ENCODE data around the gene ZNF772.
"Not testable (repeated sequence)": the region's sequence is repeated elsewhere in the genome, so short reads cannot be mapped to it uniquely, and the experiment has no call there.

ZNF772 gene

DNA sequence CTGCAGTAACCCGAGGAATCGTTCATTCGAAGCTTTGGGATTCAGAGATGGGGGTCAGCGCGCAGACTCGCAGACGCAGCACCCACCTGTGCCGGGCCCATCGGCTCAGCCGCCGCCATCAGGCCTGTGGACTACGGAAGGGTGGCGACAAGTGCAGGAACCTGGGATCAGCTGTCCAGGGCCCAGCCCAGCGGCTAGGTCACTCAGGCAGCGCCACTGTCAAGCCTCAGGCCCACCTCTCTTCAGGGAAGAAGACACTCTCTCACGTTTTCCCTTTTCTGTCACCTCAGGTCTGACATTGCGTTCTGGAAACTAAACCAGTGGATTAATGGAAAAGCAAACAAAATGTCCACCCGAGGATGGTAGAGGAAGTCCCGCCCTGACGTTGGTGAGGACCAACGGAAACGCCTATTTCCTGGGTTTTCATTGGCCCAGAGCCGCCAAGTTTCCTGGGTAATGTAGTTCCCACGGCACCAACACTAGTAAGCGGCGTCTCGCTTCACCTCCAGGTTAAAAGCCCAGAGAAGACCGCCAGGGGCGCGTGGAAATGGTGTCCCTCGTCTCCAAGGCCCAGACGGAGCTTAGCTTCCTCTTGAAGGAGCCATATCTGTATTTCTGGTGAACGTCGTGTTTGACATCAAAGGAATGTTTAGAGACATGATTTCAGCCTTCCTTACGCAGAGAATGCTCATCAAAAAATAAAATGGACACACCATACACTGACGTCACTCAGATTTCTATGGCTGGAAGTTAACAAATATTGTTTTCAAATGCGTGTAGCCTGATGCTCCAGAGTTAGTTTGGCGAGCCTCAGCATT, at the start of gene ZNF772:
TSS of gene ZNF772 (minus strand) at position 376 of the 818 bp plus-strand sequence. CDS start at position 119, 257 bp downstream.
- peak within 1 kb of the TSS; percentile 64 for H3K9ac ChIP-seq (ENCODE audit: low read depth, low read length)
- no peaks in the 10 kb centered on the region for H3K4me1 ChIP-seq (ENCODE audit: control insufficient read depth, insufficient read depth, low read length)
- peak within 1 kb of the TSS; percentile 78 for H3K4me3 ChIP-seq (ENCODE audit: low read depth, low read length)
- no peaks in the 10 kb centered on the region for H3K27me3 ChIP-seq (ENCODE audit: control insufficient read depth, insufficient read depth, low read length)
- peaks cover 50% of the 10 kb centered on the region for H3K9me3 ChIP-seq (ENCODE audit: control insufficient read depth, insufficient read depth, low read length)
- peak within 1 kb of the TSS; percentile 43 for H3K27ac ChIP-seq (ENCODE audit: low read depth, low read length)
- H3K36me3 ChIP-seq (ENCODE audit: control insufficient read depth, insufficient read depth, low read length): peaks cover 40% of the 10 kb centered on the region

DNA sequence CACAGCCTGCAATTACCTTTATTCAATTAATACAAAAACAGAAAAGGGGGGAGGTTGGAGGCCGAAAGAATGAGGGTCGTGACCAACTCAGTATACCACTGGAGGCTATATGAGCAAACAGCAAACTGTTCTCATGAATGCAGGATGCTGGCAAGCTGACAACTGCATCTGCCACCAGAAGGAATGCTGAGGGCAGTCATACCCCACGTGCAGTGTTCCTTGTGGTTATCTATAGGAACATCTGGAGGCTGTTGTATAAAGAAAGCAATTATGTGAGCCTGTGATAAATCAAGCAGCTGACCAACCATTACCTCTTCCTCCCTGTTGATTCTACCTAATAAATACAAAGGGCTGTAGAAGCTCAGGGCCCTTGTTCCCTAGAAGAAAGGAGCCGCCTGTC, 40.7 kb upstream of the ZNF772 start:
- not testable (repeated sequence) for H3K27ac ChIP-seq (ENCODE audit: low read depth, low read length); H3K27me3 ChIP-seq (ENCODE audit: control insufficient read depth, insufficient read depth, low read length)
- H3K9me3 ChIP-seq (ENCODE audit: control insufficient read depth, insufficient read depth, low read length): peaks cover 32% of the 10 kb centered on the region

DNA sequence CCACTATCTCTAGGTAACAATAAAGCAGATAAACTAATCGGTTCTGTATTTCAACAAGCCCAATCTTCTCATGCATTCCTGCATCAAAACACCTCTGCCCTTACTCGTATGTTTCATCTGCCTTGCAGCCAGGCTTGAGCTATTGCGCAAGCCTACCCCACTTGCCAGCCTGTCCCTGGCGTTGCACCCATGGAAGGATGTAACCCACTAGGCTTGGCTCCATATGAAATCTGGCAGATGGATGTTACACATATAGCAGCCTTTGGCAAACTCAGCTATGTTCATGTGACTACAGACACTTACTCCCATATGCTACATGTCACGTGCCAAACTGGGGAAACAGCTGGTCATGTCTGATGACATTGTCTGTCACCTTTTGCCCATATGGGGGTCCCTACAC, 37.9 kb upstream of the ZNF772 start:
- Histone ChIP-seq H3K27me3 (ENCODE audit: control insufficient read depth, insufficient read depth, low read length) (no peaks in the 10 kb centered on the region), H3K27ac (ENCODE audit: low read depth, low read length) (no peak overlapping the region), H3K9ac (ENCODE audit: low read depth, low read length) (no peak overlapping the region), H3K36me3 (ENCODE audit: control insufficient read depth, insufficient read depth, low read length) (no peaks in the 10 kb centered on the region), H3K4me3 (ENCODE audit: low read depth, low read length) (no peak overlapping the region), H3K9me3 (ENCODE audit: control insufficient read depth, insufficient read depth, low read length) (peaks cover 47% of the 10 kb centered on the region), H3K4me1 (ENCODE audit: control insufficient read depth, insufficient read depth, low read length) (no peaks in the 10 kb centered on the region)

More for the DNA sequence above, 40.7 kb upstream of the ZNF772 start:
- H3K4me1 ChIP-seq (ENCODE audit: control insufficient read depth, insufficient read depth, low read length); H3K4me3 ChIP-seq (ENCODE audit: low read depth, low read length); H3K36me3 ChIP-seq (ENCODE audit: control insufficient read depth, insufficient read depth, low read length); H3K9ac ChIP-seq (ENCODE audit: low read depth, low read length): not testable (repeated sequence)

DNA sequence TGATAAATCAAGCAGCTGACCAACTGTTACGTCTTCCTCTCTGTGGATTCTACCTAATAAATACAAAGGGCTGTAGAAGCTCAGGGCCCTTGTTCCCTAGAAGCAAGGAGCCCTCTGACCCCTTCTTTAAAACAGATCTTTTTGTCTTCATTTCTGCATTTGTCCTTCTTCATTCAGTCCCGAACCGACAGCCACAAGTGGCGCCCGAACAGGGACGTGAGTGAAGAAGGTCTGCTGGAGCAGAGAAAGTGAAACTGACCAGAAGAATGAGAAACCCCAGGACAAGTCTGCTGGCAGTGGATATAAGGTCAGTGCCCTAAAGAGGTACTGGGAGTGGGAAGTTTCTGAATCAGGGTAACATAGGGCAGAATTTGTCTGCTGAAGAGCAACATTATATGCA, 35.5 kb upstream of the ZNF772 start:
- peaks cover 55% of the 10 kb centered on the region for H3K9me3 ChIP-seq (ENCODE audit: control insufficient read depth, insufficient read depth, low read length)
- H3K36me3 ChIP-seq (ENCODE audit: control insufficient read depth, insufficient read depth, low read length): no peaks in the 10 kb centered on the region; the same call in 1 of the 2 replicates
- H3K27ac ChIP-seq (ENCODE audit: low read depth, low read length): no peak overlapping the region

DNA sequence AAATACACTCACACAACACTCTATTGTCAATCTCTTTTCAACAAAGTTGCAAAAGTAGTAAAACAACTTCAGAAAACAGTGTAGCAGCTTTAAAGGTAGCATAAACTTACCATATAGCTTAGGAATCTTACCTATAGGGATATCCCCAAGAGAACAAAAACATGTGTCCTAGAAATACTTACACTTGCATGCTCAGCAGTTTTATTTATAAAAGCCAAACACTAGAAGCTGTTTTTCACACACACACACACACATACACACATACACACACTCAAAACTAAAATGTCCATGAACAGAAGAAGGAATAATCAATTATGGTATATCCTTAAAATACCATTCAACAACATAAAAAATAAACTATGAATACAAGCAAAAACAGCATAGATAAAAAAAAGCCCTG, 34.1 kb upstream of the ZNF772 start:
- Histone ChIP-seq H3K9ac (ENCODE audit: low read depth, low read length) (no peak overlapping the region), H3K27me3 (ENCODE audit: control insufficient read depth, insufficient read depth, low read length) (no peaks in the 10 kb centered on the region), H3K9me3 (ENCODE audit: control insufficient read depth, insufficient read depth, low read length) (peaks cover 47% of the 10 kb centered on the region), H3K4me3 (ENCODE audit: low read depth, low read length) (no peak overlapping the region), H3K27ac (ENCODE audit: low read depth, low read length) (no peak overlapping the region), H3K36me3 (ENCODE audit: control insufficient read depth, insufficient read depth, low read length) (peaks cover 12% of the 10 kb centered on the region), H3K4me1 (ENCODE audit: control insufficient read depth, insufficient read depth, low read length) (no peaks in the 10 kb centered on the region)

More for the DNA sequence above, 35.5 kb upstream of the ZNF772 start:
- no peak overlapping the region for H3K4me3 ChIP-seq (ENCODE audit: low read depth, low read length)
- no peaks in the 10 kb centered on the region for H3K27me3 ChIP-seq (ENCODE audit: control insufficient read depth, insufficient read depth, low read length)
- no peaks in the 10 kb centered on the region for H3K4me1 ChIP-seq (ENCODE audit: control insufficient read depth, insufficient read depth, low read length)
- H3K9ac ChIP-seq (ENCODE audit: low read depth, low read length): no peak overlapping the region

DNA sequence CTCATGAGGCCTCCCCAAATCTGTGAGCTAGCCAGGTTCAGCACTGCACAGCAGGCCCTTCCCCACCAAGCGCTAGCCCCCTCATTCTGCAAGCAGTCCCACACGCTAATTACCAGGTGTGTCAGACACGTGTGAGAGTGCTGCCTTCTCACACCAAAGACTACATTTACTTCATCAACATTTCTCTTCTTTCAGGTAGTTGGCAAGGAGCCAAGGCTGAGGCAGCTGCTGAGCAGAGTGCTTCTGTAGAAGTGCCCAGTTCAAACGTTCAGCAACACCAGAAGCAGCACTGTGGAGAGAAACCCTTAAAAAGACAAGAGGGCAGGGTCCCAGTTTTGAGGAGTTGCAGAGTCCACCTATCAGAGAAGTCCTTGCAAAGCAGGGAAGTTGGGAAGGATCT, 28.8 kb upstream of the ZNF772 start:
- Histone ChIP-seq H3K36me3 (ENCODE audit: control insufficient read depth, insufficient read depth, low read length) (peaks cover 35% of the 10 kb centered on the region), H3K27ac (ENCODE audit: low read depth, low read length) (no peak overlapping the region), H3K9me3 (ENCODE audit: control insufficient read depth, insufficient read depth, low read length) (peaks cover 9% of the 10 kb centered on the region; the same call in 1 of the 2 replicates), H3K9ac (ENCODE audit: low read depth, low read length) (no peak overlapping the region), H3K4me1 (ENCODE audit: control insufficient read depth, insufficient read depth, low read length) (no peaks in the 10 kb centered on the region), H3K27me3 (ENCODE audit: control insufficient read depth, insufficient read depth, low read length) (no peaks in the 10 kb centered on the region), H3K4me3 (ENCODE audit: low read depth, low read length) (no peak overlapping the region)

DNA sequence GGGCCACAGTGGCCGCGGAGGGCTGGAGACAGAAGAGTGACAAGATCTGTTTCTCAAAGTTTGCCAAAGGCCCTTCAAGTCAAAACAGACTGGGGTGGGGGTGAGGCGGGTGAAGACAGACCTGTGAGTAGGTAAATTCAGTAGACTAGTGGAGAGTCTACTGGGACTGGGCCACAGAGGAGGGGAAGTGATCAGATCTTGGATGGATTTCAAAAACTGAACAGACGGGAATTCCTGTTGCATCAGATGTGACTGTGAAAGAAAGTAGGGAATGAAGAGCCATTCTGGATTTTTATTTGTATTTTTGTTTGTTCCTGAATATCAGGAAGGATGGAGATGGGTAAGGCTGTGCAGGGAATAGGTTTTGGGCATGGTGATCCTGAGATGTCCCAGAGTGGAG, 23.0 kb upstream of the ZNF772 start:
- not testable (repeated sequence) for H3K27ac ChIP-seq (ENCODE audit: low read depth, low read length); H3K27me3 ChIP-seq (ENCODE audit: control insufficient read depth, insufficient read depth, low read length); H3K9me3 ChIP-seq (ENCODE audit: control insufficient read depth, insufficient read depth, low read length); H3K4me1 ChIP-seq (ENCODE audit: control insufficient read depth, insufficient read depth, low read length); H3K9ac ChIP-seq (ENCODE audit: low read depth, low read length)
- H3K4me3 ChIP-seq (ENCODE audit: low read depth, low read length): peak overlapping the region; percentile 57
- H3K36me3 ChIP-seq (ENCODE audit: control insufficient read depth, insufficient read depth, low read length): peaks cover 11% of the 10 kb centered on the region

DNA sequence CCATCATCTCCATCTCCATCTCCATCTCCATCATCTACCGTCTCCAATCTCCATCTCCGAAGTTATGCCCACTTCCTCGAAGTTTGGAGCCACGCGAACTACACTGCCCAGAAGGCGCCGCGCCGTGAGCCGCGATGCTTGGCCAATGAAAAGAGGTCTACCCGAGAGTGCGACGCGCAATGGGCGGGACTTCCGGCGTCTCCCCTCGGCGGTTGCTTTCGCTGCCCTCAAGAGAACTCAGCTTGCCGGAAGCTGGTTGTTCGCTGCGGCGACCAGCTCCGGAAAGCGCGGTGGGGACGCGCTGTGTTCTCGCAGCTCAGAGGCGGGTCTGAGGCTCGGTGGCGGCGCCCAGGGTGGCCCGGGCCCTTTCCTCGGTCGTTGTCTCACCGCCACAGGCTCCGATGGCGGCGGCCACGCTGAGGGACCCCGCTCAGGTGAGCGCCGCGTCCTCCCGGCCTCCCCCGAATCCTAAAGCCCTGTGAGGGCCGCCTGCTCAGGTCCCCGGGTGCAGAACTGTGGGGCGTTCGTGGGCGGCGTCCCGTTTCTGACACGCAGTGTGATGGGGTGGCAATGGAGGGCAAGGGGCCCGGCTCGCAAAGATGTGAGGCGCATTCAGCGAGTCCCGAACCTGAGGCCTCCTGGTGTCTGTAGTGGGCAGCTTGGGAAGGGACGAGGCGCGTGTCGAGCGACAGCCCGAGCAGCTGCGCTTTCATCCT, 22.5 kb upstream of the ZNF772 start, which contains the start of gene ZNF773:
TSS of gene ZNF773 (plus strand) at position 259 of the 716 bp plus-strand sequence. CDS start at position 402, 143 bp downstream.
- H3K27ac ChIP-seq (ENCODE audit: low read depth, low read length): peak within 1 kb of the TSS; percentile 40
- not testable (repeated sequence) for H3K4me1 ChIP-seq (ENCODE audit: control insufficient read depth, insufficient read depth, low read length); H3K9me3 ChIP-seq (ENCODE audit: control insufficient read depth, insufficient read depth, low read length); H3K36me3 ChIP-seq (ENCODE audit: control insufficient read depth, insufficient read depth, low read length); H3K27me3 ChIP-seq (ENCODE audit: control insufficient read depth, insufficient read depth, low read length)
- peak within 1 kb of the TSS; percentile 76 for H3K4me3 ChIP-seq (ENCODE audit: low read depth, low read length)
- peak within 1 kb of the TSS; percentile 72 for H3K9ac ChIP-seq (ENCODE audit: low read depth, low read length)

DNA sequence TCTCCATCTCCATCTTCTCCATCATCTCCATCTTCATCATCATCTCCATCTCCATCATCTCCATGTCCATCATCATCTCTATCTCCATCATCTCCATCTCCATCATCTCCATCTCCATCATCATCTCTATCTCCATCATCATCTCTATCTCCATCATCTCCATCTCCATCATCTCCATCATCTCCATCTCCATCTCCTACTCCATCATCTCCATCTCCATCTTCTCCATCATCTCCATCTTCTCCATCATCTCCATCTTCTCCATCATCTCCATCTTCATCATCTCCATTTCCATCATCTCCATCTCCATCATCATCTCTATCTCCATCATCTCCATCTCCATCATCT, 21.9 kb upstream of the ZNF772 start:
- H3K9ac ChIP-seq (ENCODE audit: low read depth, low read length); H3K27ac ChIP-seq (ENCODE audit: low read depth, low read length); H3K36me3 ChIP-seq (ENCODE audit: control insufficient read depth, insufficient read depth, low read length); H3K27me3 ChIP-seq (ENCODE audit: control insufficient read depth, insufficient read depth, low read length); H3K4me1 ChIP-seq (ENCODE audit: control insufficient read depth, insufficient read depth, low read length); H3K9me3 ChIP-seq (ENCODE audit: control insufficient read depth, insufficient read depth, low read length): not testable (repeated sequence)
- H3K4me3 ChIP-seq (ENCODE audit: low read depth, low read length): peak overlapping the region; percentile 76

DNA sequence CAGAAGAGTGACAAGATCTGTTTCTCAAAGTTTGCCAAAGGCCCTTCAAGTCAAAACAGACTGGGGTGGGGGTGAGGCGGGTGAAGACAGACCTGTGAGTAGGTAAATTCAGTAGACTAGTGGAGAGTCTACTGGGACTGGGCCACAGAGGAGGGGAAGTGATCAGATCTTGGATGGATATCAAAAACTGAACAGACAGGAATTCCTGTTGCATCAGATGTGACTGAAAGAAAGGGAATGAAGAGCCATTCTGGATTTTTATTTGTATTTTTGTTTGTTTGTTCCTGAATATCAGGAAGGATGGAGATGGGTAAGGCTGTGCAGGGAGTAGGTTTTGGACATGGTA, 10.9 kb upstream of the ZNF772 start:
- not testable (repeated sequence) for H3K4me1 ChIP-seq (ENCODE audit: control insufficient read depth, insufficient read depth, low read length); H3K9me3 ChIP-seq (ENCODE audit: control insufficient read depth, insufficient read depth, low read length); H3K27me3 ChIP-seq (ENCODE audit: control insufficient read depth, insufficient read depth, low read length); H3K9ac ChIP-seq (ENCODE audit: low read depth, low read length); H3K27ac ChIP-seq (ENCODE audit: low read depth, low read length)
- H3K4me3 ChIP-seq (ENCODE audit: low read depth, low read length): peak overlapping the region; percentile 56
- H3K36me3 ChIP-seq (ENCODE audit: control insufficient read depth, insufficient read depth, low read length): peaks cover 24% of the 10 kb centered on the region

All from HUES48 (cell line).